ENCODE data around the gene RCOR1.
A peak's percentile ranks its signal among the peaks of the same experiment; 100 is the strongest.
"Not testable (repeated sequence)": the region's sequence is repeated elsewhere in the genome, so short reads cannot be mapped to it uniquely, and the experiment has no call there.

The RCOR1 gene

GRCh38 chr14:102593061-102593824, 794 bp downstream of the RCOR1 start:
- no peak for DNase-seq (ENCODE audit: low read depth)

- no peak for DNase-seq (ENCODE audit: low read depth)
These were observed 1.3 kb downstream of the RCOR1 start for GRCh38 chr14:102593825-102594137.

- DNase-seq (ENCODE audit: low read depth), result peak; percentile 68
These were observed 2.2 kb downstream of the RCOR1 start for GRCh38 chr14:102594514-102595175.

- DNase-seq (ENCODE audit: low read depth), result no peak
These were observed 9.0 kb downstream of the RCOR1 start for GRCh38 chr14:102601378-102601925.

- DNase-seq (ENCODE audit: low read depth), result no peak
These were observed 10.2 kb downstream of the RCOR1 start for GRCh38 chr14:102602421-102603292.

GRCh38 chr14:102603293-102603907, 11.0 kb downstream of the RCOR1 start:
- DNase-seq (ENCODE audit: low read depth), result no peak

GRCh38 chr14:102604183-102604582, 11.7 kb downstream of the RCOR1 start:
- DNase-seq (ENCODE audit: low read depth), result no peak

- DNase-seq (ENCODE audit: low read depth), result no peak
These were observed 12.6 kb downstream of the RCOR1 start for GRCh38 chr14:102605029-102605428.

- DNase-seq (ENCODE audit: low read depth), result no peak
These were observed 13.8 kb downstream of the RCOR1 start for GRCh38 chr14:102606296-102606695.

- no peak for DNase-seq (ENCODE audit: low read depth)
These were observed 15.6 kb downstream of the RCOR1 start for GRCh38 chr14:102608064-102608446.

- DNase-seq (ENCODE audit: low read depth), result no peak
These were observed 18.7 kb downstream of the RCOR1 start for GRCh38 chr14:102610968-102611811.

- no peak for DNase-seq (ENCODE audit: low read depth)
These were observed 23.9 kb downstream of the RCOR1 start for GRCh38 chr14:102616318-102616717.

GRCh38 chr14:102616799-102617198, 24.4 kb downstream of the RCOR1 start:
- DNase-seq (ENCODE audit: low read depth), result no peak

- not testable (repeated sequence) for DNase-seq (ENCODE audit: low read depth)
These were observed 26.6 kb downstream of the RCOR1 start for GRCh38 chr14:102619012-102619411.

- DNase-seq (ENCODE audit: low read depth), result no peak
These were observed 28.0 kb downstream of the RCOR1 start for GRCh38 chr14:102620413-102620812.

GRCh38 chr14:102622262-102622885, 29.9 kb downstream of the RCOR1 start:
- DNase-seq (ENCODE audit: low read depth), result no peak

GRCh38 chr14:102624666-102625065, 32.2 kb downstream of the RCOR1 start:
- no peak for DNase-seq (ENCODE audit: low read depth)

GRCh38 chr14:102625564-102626296, 33.3 kb downstream of the RCOR1 start:
- no peak for DNase-seq (ENCODE audit: low read depth)

- DNase-seq (ENCODE audit: low read depth), result no peak
These were observed 34.1 kb downstream of the RCOR1 start for GRCh38 chr14:102626530-102626929.

GRCh38 chr14:102629011-102629444, 36.6 kb downstream of the RCOR1 start:
- DNase-seq (ENCODE audit: low read depth), result peak; percentile 88

Data from CMK (cell line).